A673 (cell line): ENCODE measurements around the gene ACTL7B.

ENCODE experiments used
- EZH2 ChIP-seq: fragments of 200-600 bp; sonication (generic); IDR thresholded peaks from 2 replicates; pipeline ENCODE4 v1.6.1; 2017; ENCODE audit warnings: borderline replicate concordance, low read depth, mild to moderate bottlenecking, mixed read lengths, antibody characterized with exemption, low read length; ENCODE audit not compliant: poor library complexity, severe bottlenecking
- TF ChIP-seq, protein P1 (sequence below): fragments of 300-800, 200-600 bp; sonication (generic); conservative IDR thresholded peaks from 2 replicates; pipeline ENCODE4 v1.5.1; 2017; ENCODE audit warnings: low read depth, mild to moderate bottlenecking, antibody characterized with exemption, low read length, moderate library complexity, mixed read lengths

- TF ChIP-seq, protein P1, sequence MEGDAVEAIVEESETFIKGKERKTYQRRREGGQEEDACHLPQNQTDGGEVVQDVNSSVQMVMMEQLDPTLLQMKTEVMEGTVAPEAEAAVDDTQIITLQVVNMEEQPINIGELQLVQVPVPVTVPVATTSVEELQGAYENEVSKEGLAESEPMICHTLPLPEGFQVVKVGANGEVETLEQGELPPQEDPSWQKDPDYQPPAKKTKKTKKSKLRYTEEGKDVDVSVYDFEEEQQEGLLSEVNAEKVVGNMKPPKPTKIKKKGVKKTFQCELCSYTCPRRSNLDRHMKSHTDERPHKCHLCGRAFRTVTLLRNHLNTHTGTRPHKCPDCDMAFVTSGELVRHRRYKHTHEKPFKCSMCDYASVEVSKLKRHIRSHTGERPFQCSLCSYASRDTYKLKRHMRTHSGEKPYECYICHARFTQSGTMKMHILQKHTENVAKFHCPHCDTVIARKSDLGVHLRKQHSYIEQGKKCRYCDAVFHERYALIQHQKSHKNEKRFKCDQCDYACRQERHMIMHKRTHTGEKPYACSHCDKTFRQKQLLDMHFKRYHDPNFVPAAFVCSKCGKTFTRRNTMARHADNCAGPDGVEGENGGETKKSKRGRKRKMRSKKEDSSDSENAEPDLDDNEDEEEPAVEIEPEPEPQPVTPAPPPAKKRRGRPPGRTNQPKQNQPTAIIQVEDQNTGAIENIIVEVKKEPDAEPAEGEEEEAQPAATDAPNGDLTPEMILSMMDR: peak; percentile 53
- no peak for TF ChIP-seq EZH2
Observed at GRCh38 chr9:108850293-108850897, 5.4 kb downstream of the ACTL7B start.
